Panc1 (cell line): ENCODE data around the gene LGALS1. TPM values are rescaled to one million over a fixed set of nuclear protein-coding genes. Genes with fewer than 3 reads are reported as not detected.
A peak's percentile ranks its signal among the peaks of the same experiment; 100 is the strongest.

Experiments used
- ATAC-seq: fragments of 200-7000 bp; cut with Tn5 transposase; 2 replicates; pipeline ENCODE4 v1.9.1; 2020; ENCODE audit warnings: mild to moderate bottlenecking, moderate library complexity
- BruUV-seq: library from RNA; stranded (reverse); fragments of 400-500 nt; replicated peaks from 2 replicates; lab custom pipeline; 2021; lab: Mats Ljungman, UMichigan
- CTCF ChIA-PET: fragments of 300-600 bp; sonication (Branson Sonifier 250); formaldehyde crosslinking; loops from one replicate; lab custom pipeline; 2022; ENCODE audit warnings: antibody characterized with exemption; lab: Charles Lee
- POLR2A ChIA-PET: fragments of 300-600 bp; sonication (Branson Sonifier 250); formaldehyde crosslinking; loops from one replicate; lab custom pipeline; 2022; ENCODE audit warnings: antibody characterized with exemption; lab: Charles Lee
- DNase-seq: peaks from one replicate; pipeline ENCODE4 v3.0.0-alpha.2; 2010; ENCODE audit warnings: low read depth, low spot score
- H3K27ac ChIP-seq: 2 replicates; pipeline ENCODE4 v1.5.1; 2011; ENCODE audit warnings: mild to moderate bottlenecking, low read length, inconsistent platforms
- H3K27me3 ChIP-seq: fragments of 200-500 bp; sonication (Bioruptor generic); 2 replicates; pipeline ENCODE4 v1.6.0; 2014; ENCODE audit warnings: low read length, inconsistent platforms; ENCODE audit not compliant: control insufficient read depth, insufficient read depth
- H3K36me3 ChIP-seq: fragments of 200-500 bp; sonication (Bioruptor generic); 2 replicates; pipeline ENCODE4 v1.5.1; 2014; ENCODE audit warnings: inconsistent platforms, mild to moderate bottlenecking, low read length, moderate library complexity; ENCODE audit not compliant: control insufficient read depth, insufficient read depth
- H3K4me1 ChIP-seq: 2 replicates; pipeline ENCODE4 v1.5.1; 2011; ENCODE audit warnings: inconsistent platforms, mild to moderate bottlenecking, low read length, moderate library complexity; ENCODE audit not compliant: control insufficient read depth, insufficient read depth
- H3K4me3 ChIP-seq, 2 experiments: 2 replicates each; pipeline ENCODE4 v1.5.1; 2011 to 2012; ENCODE audit warnings: low read depth in 2 of 2, low read length in 2 of 2, mild to moderate bottlenecking in 2 of 2, inconsistent platforms in 1 of 2, moderate library complexity in 1 of 2
- H3K9me3 ChIP-seq: fragments of 200-500 bp; sonication (Bioruptor generic); 2 replicates; pipeline ENCODE4 v1.5.1; 2014; ENCODE audit warnings: low read depth, mild to moderate bottlenecking, inconsistent platforms, low read length, moderate library complexity; ENCODE audit not compliant: control insufficient read depth, insufficient read depth
- CTCF ChIP-seq: fragments of 450-650 bp; IDR thresholded peaks from 2 replicates; pipeline ENCODE4 v1.5.1; 2017; ENCODE audit warnings: mild to moderate bottlenecking
- POLR2AphosphoS5 ChIP-seq: IDR thresholded peaks from 2 replicates; pipeline ENCODE4 v1.6.1; 2012; ENCODE audit warnings: mild to moderate bottlenecking, low read depth, low read length, moderate library complexity
- REST ChIP-seq, 2 experiments: IDR thresholded peaks; 2 replicates each; pipeline ENCODE4 v1.6.1; 2011 to 2012; ENCODE audit warnings: low read depth in 2 of 2, control low read depth in 1 of 2, low read length in 1 of 2, mild to moderate bottlenecking in 1 of 2, moderate library complexity in 1 of 2; ENCODE audit not compliant: insufficient read depth in 1 of 2
- SIN3A ChIP-seq: IDR thresholded peaks from 2 replicates; pipeline ENCODE4 v1.6.1; 2012; ENCODE audit warnings: low read depth, mild to moderate bottlenecking, low read length, moderate library complexity, borderline replicate concordance; ENCODE audit not compliant: insufficient read depth
- TCF7L2 ChIP-seq: IDR thresholded peaks from 2 replicates; pipeline ENCODE4 v1.6.1; 2011; ENCODE audit warnings: mild to moderate bottlenecking, low read depth, low read length, inconsistent platforms
- in situ Hi-C: cut with HindIII; loops from 2 replicates; pipeline ENCODE4 v1.10.0; 2016; ENCODE audit warnings: low sequenced_read_pairs, low pct_unique_long_range_greater_than_20kb
- intact Hi-C: fragments of 100-400 bp; cut with micrococcal nuclease; formaldehyde crosslinking; loops from one replicate; pipeline ENCODE4 v1.10.0; 2022; ENCODE audit not compliant: unreplicated experiment
- total RNA-seq: library from RNA; stranded (reverse); gene quantifications from one replicate; pipeline ENCODE4 v1.2.1, GENCODE V29; 2021; ENCODE audit not compliant: unreplicated experiment

Gene LGALS1
- total RNA-seq, 1 experiment from 2014 or later = 1,518 TPM

- no peaks in the 10 kb centered on the region for H3K36me3 ChIP-seq
- ATAC-seq (peak; percentile 24), DNase-seq (no peak)
- H3K27me3 ChIP-seq = no peaks in the 10 kb centered on the region
- CTCF ChIA-PET = interaction anchor here (1.6 kb wide), 1 partner anchor 33 kb away, joined by 8 read pairs; no protein-coding TSS in a partner anchor
- H3K9me3 ChIP-seq = no peaks in the 10 kb centered on the region
- in situ Hi-C loops (no loop called here), intact Hi-C loops (no loop called here)
- TF ChIP-seq CTCF (no peak), SIN3A (0 out of 2 replicates have a peak, but pooled peaks have one; percentile 25), TCF7L2 (no peak)
- TSS peak; percentile 85 for BruUV-seq
- POLR2A ChIA-PET = interaction anchor here (0.6 to 1.5 kb wide), 3 partner anchors 15 to 125 kb away, joined by 4 to 12 read pairs (median 7); no protein-coding TSS in a partner anchor
- peak overlapping the region; percentile 70 to 84 for H3K4me3 ChIP-seq
- H3K4me1 ChIP-seq = peaks cover 28% of the 10 kb centered on the region
- H3K27ac ChIP-seq = peak overlapping the region; percentile 85
These were observed 697 bp downstream of the LGALS1 start for GRCh38 chr22:37675930-37676735.

GRCh38 chr22:37676736-37677492, 1.5 kb downstream of the LGALS1 start:
- Histone ChIP-seq H3K9me3 (no peaks in the 10 kb centered on the region), H3K36me3 (no peaks in the 10 kb centered on the region), H3K27me3 (no peaks in the 10 kb centered on the region), H3K4me3 (peak overlapping the region; percentile 70 to 84), H3K4me1 (peaks cover 32% of the 10 kb centered on the region), H3K27ac (peak overlapping the region; percentile 78)
- in situ Hi-C loops = no loop called here
- TSS peak; percentile 91 for BruUV-seq
- TF ChIP-seq TCF7L2 = no peak
- no peak for TF ChIP-seq REST (IDR thresholded peaks at IDR 0.05; ENCODE audit: insufficient read depth in 1 of 2, low read depth in 2 of 2, low read length in 1 of 2)
- peak; percentile 12; the same call in 1 of the 2 replicates for TF ChIP-seq SIN3A
- peak; percentile 58 for TF ChIP-seq POLR2AphosphoS5
- no peak for TF ChIP-seq CTCF
- POLR2A ChIA-PET = no interaction called here
- peak; percentile 61 for DNase-seq
- CTCF ChIA-PET = no interaction called here
- peak; percentile 46 for ATAC-seq
- intact Hi-C loops = no loop called here
